Embryonic facial prominence (tissue), 1 donor: ENCODE measurements around the gene EHD1.

Experiments used
- DNase-seq: peaks from one replicate; pipeline ENCODE4 v3.0.0-alpha.2; 2016; ENCODE audit errors: extremely low spot score

Gene EHD1

DNA sequence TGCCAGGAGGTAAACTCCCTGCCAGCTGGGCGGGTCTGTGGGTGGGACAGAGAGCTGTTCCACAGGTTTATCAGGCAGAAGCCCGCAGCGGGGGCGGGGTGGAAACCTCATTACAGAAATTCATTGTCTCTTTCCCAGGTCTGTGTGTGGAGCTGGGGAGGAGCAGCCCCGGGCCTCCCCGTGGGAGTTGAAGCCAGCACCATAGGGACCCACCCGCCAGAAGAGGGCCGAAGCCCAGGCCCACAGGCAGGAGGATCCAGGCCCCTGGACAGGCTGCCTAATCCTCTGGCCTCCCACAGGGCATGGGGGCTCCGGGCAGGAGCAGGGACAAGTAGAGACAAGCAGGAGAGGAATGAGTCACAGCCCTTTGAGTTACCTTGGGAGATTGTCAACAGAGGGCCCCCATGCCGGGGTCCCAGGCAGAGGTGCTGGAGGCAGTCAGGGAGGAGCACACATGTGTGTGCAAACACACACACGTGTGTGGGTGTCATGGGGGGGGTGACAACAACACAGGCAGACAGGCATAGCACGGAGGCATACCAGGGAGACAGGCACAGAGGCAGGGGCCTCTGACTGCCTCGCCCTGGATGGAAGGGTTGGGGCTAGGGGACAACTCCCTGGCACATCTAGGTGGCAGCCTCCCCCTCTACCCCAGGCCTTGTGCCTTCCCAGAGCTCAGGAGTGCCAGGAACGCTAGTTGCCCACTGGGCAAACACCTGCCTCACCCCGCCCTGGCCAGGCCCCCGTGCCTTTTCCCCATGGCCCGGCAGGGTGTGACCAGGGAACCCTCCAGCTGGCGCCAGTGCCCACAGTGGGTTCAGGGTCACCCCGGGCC, 35.4 kb downstream of the EHD1 start:
- DNase-seq, result no peak

DNA sequence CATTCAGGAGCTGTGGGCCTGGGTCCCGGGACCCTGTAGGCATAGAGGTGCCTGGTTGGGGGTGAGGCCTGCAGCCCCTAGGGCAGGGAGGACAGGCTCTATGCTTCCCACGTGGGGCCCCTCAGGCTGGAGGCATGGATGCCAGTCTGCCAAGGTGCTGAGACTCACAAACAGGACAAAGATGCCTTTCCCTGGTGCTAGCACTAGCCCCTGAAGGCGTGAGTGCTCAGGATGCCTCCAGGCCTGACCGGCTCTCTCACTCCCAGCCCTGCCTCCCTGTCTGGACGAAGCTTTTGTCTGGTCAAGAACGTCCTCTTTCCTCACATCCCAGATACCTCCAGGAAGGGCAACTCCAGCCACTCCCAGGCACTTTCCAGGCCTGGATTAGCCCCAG, 36.1 kb downstream of the EHD1 start:
- no peak for DNase-seq

DNA sequence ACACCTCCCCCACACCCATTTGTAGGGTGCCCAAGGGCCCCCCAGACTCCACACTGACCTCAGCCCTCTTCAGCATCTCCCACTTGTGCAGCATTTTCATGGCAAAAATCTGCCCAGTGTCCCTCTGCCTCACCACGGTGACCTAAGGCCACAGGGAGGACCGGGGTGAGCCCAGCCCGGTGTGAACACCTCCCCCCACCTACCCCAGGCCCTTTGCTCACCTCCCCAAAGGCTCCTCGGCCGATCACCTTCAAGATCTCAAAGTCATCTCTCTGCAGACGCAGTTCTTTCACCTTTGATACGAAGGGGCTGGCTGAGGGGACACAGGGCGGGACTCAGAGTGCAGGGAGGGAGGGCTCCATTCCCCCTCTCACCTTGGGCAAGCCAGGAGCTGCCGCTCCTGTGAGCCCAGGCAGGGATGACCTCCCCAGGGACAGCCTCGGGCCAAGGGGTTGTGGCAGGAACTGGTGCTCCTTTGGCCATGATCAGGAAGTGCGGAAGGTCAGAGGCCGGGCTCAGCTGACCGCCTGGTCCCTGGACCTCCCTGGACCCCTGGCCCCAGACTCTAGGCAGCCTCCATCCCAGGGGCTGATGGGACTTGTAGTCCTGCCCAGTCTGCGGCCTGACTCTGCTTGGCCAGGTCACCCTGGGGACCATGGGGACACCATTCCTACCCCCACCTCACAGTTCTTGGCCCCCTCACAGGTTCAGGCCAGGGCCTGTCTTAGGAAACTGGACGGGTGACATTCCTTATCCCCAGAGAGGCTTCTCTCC, 36.6 kb downstream of the EHD1 start:
- DNase-seq, result no peak

DNA sequence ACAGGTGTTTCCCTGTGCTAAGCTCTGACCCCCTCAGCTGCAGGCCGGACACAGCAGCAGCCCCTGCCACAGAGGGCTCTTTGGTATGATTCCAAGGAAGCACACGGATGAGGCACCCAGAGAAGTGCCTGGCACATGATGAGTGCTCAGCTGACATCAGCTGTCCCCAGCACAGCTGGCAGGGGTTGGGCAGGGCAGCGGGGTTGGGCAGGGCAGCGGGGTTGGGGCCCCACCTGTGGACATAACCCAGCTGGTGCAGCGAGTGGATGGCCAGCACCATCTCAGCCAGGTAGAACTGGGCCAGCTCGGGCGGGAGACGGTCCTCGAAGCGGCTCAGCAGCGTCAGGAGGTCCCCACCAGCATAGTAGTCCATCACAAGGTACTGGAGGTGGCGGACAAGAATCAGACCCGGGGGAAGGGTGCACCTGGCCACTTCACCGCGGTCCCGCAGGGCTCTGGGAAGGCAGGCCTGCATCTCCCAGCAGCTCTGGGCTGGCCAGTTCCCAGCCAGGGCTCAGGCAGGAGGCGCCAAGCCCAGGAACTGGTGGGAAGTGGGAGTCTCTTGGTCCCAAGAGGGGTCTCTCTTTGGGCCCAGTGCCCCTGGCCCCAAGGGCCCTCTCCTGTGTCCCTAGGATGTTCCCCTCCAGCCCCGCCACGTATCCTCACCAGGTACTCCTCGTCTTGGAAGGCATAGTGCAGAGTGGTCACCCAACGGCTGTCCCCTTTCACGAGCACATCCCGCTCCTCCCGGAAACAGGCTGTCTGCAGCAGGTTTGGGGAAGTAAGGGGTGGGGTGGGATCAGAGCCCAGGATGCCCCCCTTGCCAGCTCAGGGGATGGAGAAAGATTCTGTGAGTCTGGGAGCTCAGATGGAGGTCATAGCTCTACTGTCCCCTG, 38.3 kb downstream of the EHD1 start:
- DNase-seq, result no peak

DNA sequence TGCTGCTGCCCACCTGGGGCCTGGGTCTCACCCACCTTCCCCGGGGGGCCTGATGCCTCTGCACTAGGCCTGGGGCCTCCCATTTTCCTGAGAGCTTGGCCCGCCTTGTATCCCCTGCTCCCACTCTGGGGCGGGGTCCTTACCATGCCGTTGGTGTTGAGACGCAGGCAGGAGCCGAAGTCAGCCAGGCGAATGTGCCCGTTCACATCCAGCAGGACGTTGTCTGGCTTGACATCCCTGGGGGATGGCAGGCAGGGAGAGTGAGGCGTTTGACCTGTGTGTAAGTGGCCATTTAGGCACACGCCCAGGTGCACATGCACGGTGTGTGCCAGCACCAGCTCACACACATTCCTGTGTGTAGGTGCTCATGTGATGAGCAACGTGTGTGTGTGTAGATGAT, 39.1 kb downstream of the EHD1 start:
- no peak for DNase-seq

DNA sequence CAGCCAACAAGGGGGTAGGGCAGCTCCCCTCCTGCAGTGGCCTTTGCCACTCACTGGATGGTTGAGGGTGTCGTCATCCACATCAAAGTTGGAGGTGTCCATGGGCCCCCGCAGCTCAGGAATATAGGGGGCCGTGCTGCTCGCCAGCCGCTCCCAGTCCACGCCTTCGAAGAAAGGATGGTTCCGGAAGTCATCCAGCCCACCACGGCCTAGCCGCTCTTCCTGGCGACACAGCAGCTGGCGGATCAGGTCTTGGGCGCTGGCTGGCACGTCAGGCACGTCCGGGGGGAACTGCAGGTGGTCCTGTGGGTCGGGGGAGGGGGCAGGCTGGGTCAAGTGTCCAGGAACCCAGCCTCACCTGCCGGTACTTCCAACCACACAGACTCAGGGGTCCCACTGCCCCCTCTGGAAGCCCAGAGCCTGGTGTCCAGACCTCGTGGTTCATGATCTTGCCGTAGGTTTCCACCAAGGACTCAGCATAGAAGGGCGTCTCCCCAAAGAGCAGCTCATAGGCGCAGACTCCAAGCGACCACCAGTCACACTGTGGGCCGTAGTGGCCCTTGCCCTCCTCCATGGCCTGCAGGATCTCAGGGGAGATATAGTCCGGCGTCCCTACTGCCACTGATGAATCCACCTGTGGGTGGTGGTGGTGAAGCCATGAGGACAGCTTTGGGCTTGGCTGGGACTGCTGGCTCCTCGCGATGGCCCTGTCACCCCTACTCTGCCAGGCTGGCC, 39.7 kb downstream of the EHD1 start:
- DNase-seq, result no peak

DNA sequence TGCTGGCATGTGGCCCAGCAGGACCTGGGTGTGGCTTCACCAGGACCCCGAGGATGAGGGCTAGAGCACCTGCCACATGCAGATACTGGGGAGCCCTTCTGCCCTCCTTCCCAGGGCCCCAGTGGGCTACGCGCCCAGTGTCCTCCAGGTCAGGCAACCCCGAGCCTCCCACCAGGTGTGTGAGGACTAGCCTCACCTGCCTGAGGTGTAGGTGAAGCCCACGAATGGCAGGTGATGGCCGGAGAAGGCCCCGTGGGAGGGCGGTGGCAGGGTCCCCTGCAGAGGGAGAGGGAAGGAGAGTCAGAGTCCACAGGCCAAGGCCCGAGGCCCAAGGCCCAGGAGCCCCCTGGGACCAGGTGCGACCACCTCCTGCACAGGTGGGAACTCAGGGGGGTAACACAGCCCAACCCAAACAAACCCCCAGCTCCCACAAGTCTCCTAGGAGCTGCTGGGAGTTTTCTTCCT, 40.5 kb downstream of the EHD1 start:
- no peak for DNase-seq

DNA sequence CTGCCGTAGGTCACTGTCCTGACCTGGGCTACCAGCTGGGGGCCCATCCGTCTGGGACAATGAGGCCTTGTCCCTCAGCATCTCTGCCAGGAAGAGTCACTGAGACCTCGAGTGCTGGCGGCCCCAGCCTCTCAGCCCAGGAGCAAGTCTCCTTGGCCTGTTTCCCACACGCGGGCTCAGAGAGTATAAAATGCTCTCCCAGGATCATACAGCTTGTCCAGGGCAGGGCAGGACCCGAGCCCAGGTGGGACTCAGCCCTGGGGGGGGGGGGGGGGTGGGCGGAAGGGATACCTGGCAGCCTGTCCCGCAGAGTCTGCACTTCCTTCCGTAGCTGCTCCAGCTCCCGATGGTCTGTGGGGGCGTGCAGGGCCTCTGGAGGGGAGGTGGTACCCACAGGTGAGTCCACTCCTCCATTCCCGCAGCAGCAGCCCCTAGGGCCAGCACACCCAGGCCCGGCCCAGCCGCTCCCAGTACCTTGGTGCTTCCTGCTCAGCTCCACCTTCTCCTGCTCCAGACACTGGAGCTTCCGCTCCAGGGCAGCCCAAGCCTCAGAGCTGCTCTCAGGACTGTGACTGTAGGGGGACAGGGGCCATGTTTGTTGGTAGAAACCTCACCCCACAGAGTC, 41.9 kb downstream of the EHD1 start:
- DNase-seq, result no peak

DNA sequence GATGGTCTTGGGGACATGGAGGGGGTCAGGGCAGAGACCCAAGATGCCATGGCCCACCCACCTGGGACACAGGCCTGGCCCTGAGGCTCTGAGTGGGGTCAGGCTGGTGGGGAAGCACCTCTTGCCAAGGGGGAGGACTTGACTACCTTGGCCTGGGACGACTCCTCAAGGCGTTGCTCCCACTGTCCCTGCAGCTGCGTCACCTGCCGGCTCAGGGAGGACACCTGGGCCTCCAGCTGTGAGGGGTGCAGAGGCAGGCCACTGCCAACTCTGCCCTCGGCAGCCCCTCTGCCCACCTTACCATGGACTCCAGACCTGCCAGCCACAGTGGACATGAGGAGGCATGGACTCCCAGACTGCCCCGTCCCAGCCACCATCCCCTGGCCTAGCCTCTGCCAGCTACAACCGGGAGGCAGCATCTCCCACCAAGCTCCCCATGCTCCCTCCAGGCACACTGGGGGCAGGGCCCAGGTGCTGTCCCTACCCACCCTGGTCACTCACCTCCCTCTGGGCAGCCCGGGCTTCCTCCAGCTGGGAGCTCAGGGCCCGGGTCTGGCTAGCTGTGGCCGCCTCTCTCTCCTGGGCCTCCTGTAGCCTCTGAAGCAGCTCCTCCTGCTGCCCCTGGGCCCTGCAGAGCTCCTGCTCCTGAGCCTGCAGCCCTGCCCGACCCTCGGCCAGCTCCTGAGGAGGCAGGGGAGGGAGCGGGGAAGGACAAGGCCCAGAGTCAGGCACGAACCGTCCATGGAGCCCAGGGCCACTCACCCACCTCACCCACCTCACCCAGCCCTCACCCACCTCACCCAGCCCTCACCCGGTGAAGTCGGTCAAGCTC, 42.6 kb downstream of the EHD1 start:
- DNase-seq, result no peak

DNA sequence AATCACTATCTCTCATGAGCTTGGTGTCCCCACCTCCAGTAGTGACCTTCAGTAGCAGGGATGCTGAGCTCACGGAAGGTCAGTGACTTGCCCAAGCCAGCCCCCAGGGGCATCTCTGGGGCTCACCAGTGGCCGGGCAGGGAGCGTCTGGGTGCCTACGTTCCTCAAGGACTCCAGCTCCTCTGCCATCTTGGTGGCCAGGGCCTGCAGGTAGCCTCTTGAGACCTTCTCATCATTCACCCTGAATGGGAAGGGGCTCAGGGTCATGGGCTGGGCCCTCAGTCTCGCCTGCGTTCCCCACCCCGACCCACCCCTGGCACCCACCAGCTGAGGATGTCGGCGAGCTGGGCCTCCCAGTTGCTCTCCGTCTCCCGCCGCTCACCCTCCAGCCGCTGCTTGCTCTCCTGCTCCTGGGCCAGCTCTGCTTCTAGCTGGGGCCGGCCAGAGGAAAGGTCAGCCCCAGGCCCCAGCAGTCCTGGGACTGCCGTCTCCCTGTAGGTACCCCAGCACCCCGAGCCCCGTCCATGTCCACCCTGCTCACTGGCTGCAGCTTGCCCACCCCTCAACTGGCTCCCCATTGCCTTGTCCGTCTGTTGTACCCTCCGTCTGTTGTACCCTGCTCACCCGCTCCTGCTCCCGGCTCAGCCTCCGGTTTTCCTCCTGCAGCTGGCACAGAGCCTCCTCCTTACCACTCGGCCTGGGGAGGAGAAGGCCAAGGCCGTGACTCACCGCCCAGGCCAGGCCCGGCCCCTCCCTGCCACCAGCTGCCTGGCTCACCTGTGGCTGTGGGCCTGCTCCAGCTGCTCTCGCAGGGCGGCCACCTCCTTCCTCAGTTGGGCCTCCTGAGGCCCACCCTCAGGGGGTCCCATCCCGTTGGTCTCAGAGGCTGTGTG, 43.5 kb downstream of the EHD1 start:
- DNase-seq, result no peak

DNA sequence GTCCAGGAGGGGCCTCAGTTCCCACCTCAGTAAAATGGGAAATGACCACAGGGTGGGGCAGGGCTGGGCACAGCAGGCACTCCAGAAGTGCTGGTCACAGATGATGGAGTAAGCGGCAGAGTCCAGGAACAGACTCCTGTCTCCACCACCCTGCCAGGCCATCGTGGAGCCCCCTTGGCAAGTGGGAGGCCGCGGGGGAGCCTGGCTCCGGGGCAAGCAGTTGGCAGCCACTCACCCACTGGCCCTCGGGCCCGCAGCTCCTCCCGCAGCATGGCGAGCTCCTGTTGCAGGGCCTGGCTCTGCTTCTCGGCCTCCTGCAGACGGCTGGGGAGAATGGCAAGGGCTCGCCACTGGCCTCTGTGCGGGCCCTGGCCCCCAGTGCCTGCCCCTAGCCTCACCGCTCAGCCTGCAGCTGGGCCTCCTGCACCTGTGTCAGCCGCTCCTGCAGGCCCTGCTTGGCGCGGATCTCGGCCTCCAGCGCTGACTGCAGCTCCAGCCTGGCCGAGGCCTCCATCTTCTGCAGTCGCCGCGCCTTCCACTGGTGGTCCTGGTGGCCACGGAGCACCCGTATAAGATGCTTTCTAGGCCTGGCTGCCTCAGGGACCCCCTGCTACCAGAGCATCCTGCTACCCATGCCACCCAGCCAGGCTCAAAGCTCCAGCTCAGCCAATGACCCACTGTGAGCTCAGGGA, 44.2 kb downstream of the EHD1 start:
- DNase-seq, result no peak

DNA sequence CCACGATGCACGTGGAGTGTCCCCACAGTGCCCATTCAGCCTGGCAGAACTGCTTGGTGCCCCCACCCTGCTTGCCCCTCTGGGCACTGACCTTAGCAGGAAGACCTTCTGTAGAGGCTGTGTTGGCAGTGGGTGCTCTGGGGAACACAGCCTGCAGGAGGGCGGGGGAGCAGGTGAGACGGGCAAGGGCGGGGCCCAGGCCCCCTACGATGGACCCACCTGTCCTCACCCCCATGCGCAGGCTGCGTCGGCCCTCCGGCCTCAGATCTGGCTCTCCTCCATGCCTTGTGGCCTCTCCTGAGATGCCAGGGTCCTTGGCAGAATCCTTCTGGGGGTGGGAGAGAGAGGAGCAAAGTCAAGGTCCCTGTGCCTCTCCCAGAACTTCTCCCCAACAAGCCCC, 44.9 kb downstream of the EHD1 start:
- DNase-seq, result no peak

DNA sequence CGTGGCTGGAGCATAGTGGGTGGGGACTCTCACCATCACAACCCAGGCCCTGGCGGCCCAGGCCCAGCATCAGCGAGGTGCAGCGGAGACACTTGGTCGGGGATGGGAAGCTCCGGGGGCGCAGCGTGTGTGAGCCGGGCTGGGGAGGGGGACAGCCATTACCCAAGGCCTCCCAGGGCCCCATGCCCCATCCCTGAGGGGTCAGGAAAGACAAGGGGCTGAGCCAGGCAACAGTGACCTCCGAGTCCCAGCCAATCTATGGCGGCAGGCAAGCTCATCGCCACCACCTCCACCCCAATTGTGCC, 45.3 kb downstream of the EHD1 start:
- DNase-seq, result no peak

DNA sequence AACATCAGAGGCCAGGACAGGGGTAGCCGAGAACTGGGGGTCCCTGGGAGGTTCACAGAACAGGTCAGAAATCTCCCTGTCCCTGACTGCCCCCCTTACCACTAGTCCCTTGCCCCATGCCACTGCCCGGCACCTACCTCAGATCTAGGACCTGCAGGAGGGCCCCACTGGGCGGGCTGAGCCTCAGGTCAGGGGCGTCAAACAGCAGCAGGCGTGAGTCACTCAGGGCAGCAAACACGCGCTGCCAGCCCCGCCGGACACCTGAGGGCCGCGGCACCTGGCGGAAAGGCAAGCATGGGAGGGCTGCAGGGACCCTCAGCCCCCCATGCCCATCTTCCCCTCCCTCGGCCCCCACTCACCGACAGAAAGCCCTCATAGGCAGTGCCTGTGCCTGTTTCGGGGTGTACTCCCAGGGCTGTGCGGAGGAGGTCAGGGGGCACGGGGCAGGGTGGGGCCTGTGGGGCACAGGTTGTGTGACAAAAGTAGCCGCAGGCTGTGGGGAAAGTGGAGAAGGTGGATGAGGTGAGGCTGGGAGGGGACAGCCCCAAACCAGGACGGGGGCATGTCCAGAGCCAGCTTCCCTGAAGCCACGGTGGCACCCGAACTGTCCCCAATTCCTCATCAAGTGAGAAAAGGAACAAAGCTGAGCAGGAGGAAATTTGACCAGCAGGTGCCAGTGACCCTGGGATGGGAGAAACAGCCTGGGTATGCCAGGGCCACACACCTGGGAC, 45.8 kb downstream of the EHD1 start:
- DNase-seq, result no peak

DNA sequence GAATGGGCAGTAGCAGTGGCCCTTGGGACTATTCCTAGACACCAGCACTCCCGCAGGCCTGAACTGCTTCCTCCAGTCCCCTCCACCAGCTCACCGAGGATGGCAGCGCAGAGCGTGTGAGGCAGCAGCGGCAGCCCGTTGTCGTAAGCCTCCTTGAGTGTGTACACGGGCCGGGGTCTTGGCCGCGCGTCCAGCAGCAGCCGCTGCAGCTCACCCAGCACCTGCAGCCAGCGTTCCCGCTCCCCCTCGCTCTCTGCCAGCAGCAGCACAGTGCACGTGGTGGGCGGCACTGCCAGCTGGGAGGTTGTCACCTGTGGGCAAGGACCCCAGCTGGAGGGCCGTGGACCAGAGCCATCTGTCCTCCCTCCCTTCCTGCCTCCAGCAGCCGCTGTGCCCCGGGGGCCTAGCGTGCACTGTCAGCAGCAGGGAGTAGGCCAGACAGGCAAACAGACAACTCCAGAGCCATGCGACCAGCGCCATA, 47.0 kb downstream of the EHD1 start:
- DNase-seq, result no peak

DNA sequence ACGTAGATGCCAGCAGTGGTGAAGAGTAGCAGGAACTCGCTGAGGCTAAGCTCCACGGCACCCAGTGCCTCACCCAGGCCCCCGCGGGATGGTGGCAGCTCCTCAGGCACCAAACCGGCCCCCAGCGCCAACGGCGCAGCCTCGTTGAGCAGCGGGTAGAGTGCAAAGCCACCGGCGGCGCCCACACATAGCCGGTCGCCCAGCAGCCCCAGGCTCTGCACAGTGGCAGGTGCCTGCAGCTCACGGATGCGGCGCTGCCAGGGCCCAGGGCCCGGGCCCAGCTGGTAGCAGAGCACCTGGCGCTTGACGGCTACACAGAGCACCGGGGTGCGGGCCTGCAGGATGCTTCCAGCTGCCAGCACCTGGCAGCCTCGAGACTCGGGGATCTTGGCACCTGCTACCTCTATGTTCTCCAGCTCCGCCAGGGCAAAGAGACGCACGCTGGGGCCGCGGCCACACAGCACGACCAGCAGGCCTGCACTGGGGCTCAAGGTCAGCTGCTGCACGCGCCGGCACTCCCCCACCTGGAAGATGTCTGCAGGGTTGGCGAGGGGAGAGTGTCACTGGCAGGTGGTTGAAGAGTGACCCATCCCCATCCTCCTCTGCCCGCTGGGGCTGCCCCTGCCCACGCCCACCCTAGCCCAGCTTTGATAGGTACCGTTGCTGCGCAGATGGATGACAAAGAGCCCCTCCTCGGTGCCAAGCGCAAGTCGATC, 48.7 kb downstream of the EHD1 start:
- no peak for DNase-seq

DNA sequence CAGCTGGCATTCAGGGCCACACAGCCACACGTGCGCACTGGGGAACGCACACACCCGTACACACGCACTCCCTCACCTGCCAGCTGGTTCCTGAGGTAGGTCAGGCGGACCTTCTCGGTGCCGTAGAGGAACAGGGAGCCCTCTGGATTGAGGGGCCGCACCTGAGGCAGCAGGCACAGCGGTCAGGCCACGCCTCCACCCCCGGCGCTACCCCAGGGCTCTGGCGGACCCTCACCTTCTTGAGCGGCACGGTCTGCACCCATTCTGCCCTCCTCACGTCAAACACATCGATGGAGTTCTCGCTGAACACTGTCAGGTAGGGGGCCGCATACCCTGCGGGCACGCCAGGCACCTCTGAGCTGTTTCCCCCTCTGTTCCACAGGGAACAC, 51.0 kb downstream of the EHD1 start:
- DNase-seq, result no peak
